Activated gamma-delta T cell treated with anti-CD3 and anti-CD28 coated beads, Interleukin-2, amount 50 U/mL, for 16 hours (primary cell): Measurements from ENCODE around the gene TELO2.

Source experiments
- DNase-seq: peaks from one replicate; pipeline ENCODE4 v3.0.0-alpha.2; 2020; ENCODE audit warnings: low read depth

The TELO2 gene

GRCh38 chr16:1536601-1537000 lies 43.4 kb downstream of the TELO2 start:
- no peak for DNase-seq

- DNase-seq, result no peak
These were observed 44.0 kb downstream of the TELO2 start for GRCh38 chr16:1537138-1537577.

DNA sequence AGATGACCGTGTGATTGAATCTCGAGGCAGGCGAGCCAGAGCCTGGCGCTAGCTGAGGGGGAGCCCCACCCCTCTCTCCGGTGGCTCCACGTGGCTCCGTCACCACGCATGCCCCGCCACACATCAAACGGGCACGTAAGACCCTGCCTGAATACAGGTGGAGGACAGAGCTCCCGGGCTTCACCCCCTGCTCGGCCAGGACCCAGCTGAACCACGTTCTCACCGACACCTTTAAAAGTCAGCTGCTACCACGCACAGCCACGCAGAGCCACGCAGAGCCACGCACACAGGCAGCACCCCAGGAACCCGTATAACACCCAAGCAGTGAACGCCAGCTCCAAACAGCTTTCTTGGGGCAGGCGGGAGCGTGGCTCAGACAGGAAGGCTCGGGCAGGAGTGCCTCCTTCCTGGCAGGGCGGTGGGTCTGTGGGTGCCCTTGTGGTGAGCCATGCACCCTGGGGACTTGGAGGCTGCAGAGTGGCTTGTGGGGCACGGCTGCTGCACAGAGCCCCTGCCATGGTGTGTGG lies 44.7 kb downstream of the TELO2 start:
- DNase-seq, result no peak

GRCh38 chr16:1538804-1539520 lies 45.8 kb downstream of the TELO2 start:
- no peak for DNase-seq

- DNase-seq, result no peak
These were observed 46.8 kb downstream of the TELO2 start for GRCh38 chr16:1539720-1540555.

DNA sequence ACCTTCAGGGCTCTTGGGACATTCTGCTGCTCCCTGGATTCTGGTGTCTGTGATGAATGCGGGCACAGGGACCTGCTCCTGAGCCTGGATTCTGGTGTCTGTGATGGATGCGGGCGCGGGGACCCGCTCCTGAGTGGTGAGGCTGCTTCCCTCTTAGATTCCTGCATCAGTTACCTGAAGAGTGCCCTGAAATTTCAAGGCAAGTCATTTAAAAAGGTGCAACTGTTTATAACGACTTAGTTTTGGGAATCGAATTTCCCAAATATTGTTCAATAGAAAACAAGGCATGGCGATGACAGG lies 47.3 kb downstream of the TELO2 start:
- DNase-seq, result no peak

DNA sequence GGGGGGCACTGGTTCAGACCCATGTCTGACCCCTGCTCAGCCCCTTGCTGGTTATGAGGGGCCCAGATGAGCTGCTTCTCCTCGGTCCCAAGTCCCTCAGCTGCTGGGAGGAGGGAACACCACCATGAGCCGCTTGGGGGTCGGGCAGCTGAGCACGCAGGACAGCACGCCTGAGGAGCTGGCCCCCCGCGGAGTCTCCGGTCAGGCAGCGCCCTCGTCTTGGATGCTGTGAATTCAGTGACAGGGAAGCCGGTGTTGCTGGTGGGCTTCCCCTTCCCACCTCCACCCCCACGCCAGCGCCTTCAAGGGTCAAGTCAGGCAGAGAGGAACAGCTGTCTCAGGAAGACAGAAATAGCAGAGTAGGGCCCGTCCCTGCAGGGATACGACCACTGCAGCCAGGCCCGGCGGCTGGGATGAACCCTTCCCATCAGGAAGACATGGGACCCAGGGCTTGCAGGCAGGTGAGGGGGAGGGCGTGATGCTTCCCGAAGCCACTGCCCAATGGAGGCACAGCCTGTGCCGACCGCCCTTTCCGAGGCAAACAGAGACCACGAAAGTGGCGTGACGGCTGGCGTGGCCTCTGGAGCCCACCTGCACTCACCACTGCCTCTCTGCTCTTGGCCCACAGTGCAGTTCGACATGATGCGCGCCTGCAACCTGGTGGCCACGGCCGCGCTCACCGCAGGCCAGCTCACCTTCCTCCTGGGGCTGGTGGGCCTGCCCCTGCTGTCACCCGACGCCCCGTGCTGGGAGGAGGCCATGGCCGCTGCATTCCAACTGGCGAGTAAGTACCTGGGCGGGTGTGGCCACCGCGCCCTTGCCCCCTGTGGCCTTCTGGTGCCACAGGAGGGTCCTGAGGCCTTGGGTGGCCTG lies 48.4 kb downstream of the TELO2 start:
- DNase-seq, result no peak

DNA sequence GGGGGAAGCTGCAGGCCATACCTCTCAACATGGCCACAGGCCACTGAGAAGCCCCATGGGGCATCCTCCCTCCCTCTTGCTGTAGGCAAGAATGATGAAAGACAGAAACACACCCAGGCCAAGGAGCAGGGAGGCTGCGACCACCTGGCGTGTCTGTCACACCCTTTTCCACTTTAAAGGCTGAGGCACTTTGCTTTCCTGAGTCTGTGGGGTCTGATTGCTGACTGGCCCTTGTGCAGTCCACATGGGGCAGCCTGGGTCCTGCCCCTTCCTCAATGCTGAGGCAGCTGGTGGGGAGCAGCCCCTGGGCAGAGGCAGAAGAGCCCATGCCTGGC lies 49.0 kb downstream of the TELO2 start:
- no peak for DNase-seq

GRCh38 chr16:1542533-1542932 lies 49.4 kb downstream of the TELO2 start:
- DNase-seq, result no peak

DNA sequence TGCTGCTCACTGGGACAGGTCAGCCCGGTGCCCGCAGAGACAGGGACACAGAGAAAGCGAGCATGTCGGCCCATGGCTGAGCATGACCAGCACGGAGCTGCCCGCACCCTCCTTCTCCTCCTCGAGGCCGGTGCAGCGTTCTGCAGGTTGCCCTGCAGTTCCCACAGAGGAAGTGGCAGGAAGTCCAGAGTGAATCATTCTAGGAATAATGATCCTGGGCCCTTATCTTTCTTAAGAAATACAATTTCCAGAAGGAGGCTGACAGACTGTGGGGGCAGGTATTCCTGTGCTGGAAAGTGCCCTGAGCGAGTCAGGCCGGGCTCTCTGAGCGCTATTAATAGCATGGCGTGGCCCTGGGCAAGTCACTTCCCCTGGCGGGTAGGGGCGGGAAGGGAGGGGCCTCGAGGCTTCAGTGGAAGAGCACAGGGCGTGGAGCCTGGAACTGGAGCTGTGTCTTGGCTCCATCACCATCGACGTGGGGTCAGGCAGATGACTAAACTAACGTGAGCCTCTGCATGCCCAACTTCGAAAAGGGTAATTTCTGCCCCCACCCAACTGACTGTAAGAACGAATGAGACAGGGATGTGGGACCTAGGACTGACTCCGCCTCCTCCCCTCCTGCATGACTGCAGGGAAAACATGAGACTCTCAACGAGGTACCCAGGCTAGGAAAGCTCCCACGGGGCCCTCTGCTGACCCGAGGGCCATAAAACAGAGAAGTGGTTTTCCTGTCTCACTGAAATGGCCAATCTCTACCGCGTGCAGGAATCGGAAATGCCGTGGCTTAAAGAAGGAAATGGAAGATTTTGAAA lies 50.1 kb downstream of the TELO2 start:
- DNase-seq, result no peak

DNA sequence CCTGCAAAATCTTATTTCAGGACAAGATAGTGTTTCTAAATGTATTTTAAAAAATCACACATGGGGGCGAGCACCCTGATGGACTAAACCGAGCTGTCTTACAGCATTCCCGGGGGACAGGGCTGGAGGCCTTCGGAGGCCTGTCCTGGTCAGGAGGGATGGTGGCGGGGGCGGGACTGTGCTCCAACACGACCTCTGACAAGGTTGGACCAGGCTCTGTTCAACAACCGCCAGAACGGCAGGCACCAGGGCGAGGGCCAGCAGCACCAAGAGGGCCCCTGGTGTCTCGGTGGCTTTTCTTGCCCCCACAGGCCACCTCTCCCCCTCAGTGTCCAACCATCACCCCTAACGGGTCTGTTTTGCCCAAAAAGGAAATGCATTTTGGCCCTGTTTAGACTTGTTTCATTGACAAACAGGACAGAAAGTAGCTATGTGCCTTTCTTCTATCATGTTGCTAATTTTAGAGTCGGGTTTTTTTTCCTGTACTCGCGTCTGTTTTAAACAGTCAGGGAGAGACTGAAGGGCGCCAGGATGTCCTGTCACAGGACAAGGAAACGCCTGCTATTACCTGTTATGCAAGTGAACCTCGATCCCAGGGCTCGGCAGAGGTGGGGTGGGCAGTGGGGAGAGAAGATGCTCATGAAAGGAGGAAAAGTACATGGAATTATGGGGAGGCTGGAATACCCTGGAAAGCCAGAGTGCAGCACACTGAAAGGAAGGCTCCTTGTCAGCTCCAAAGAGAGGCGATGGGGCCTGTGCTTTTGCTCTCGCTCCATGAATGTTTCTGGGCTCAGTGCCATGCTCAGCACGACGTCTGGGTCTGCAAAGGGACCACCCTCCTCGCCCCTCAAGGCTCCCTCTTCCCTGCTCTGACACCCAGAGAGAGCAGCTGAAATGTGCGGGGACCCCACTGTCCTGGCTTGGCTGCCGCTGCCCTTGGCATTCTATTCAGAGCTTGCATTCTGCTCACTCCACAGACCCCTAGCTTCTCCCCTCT lies 52.2 kb downstream of the TELO2 start:
- no peak for DNase-seq

GRCh38 chr16:1546430-1546829 lies 53.3 kb downstream of the TELO2 start:
- DNase-seq, result no peak

DNA sequence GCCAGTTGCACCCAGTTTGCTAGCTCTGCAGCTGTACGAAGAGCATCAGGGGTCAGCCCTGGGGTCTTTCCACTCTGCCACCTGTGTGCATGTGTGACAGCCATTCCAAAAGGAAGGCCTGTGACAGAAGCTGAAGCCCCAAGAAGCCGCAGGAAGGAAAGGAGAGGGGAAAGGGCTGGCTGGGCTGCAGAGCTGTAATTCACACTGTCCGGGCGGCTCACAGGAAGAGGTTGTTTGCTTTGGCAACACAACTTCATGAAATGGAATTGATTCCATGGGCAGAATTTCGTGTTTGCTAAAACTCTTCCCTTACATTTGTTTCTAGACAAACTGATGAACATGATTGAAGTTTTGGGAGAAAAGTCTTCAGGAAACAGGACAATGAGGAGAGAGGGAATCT lies 55.1 kb downstream of the TELO2 start:
- no peak for DNase-seq

DNA sequence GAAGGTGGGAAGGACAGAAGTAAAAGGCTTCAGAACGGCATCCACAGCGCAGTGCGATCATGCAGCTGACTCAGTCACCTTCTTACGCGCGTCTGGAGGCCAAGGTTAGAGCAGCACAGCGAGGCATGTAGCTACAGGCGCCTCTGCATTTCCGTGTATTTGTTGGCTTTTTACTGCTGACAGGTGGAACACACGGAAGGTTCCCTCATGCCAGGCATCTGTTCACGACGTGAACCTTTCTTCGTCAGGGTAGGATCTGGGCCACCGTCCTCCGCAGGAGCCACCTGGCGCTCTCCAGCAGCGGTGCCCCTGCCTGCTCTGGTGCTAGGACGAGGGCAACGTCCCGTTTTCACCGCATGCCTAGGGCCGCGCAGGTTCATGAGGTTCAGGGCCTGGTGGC lies 55.6 kb downstream of the TELO2 start:
- DNase-seq, result no peak

DNA sequence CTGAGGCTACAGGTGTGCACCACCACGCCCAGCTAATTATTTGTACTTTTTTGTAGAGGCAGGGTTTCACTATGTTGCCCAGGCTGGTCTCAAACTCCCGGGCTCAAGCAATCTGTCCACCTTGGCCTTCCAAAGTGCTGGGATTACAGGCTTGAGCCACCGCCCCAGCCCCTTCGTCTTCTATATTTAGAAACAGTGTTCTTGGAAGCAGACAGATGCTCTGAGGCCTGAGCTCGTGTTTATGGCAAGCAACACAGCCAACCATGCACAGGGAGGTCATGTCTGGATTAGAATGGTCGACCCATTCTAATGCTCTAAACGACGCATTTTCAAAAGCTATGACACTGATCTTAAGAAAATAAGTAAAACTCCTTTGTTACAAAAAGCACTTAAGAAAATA lies 56.9 kb downstream of the TELO2 start:
- DNase-seq, result no peak

DNA sequence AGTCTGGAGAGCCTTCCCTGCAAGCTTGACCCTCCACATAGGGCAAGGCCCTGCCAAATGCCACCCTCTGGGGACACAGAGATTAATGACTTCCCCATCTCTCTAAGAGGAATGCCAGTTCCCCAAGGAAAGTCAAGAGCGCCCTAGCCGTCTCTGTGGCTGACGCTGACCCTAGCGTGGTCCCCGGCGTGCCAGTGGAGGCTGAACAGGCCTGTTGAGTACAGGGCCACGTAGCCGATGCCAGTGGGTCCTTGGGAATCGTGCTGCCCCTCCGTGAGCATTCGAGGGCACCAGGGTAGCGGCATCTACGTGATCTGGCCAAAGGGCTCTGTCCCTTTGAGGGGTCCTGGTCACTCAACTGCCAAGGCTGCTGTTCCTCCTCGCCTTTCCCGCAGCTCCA lies 57.5 kb downstream of the TELO2 start:
- no peak for DNase-seq

GRCh38 chr16:1551166-1551565 lies 58.0 kb downstream of the TELO2 start:
- DNase-seq, result no peak

DNA sequence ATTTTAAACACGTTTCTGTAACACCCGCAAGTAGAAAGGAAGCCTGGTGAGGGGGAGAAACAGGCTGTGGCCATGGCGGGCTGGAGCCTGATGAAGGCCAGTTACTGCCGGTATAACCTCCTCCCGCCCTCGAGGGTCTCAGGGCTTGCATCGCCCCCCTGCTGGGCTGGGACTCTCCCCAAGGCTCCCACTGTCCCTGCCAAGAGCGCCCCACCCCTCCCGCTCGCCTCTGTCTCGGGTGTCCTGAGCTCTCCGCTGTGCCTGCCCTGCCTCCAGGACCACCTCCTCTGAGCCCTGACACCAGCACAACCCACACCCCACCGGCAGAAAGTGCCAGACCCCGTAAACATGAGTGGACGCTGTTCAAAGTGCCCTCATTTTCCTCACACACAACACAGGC lies 59.0 kb downstream of the TELO2 start:
- DNase-seq, result no peak

DNA sequence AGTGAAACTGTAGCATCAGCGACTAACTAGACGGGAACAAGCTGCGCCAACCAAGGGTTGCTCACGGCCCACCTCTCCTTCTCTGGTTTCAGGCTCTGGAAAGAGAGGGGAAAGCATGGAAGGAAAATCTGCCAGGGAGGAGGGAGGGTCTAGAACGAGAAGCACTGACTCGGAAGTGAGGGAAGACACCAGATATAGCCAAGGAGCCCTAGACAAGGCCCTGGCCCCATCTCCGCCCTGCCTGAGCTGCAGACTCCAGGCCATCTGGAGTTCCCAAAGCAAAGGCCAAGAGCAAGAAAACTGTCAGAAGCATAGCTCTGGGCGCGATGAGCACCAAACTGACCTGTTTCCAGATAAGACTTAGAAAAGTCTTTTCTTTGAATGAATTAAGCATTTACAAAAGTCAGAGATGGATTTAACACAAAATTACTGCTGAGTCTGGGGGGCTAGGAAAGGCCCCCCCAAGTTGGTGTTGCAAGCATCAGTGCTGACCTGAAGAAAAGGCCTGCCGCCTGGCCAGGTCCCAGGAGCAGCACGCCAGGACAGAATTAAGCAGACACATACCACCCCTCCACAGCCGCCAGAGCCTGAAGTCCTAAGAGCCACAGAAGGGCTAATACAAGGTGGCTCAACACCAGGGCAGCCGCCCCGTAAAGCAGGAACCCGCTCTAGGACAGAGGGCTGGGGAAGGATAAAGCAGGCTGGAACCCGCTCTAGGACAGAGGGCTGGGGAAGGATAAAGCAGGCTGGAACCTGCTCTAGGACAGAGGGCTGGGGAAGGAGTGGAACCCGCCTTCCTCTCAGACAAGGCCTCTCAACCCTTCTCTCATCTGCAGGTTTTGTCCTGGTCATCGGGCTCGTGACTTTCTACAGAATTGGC lies 61.0 kb downstream of the TELO2 start:
- DNase-seq, result no peak
